GM18868 (cell line): ENCODE results near the gene LCN12.
"Not testable (repeated sequence)": the region's sequence is repeated elsewhere in the genome, so short reads cannot be mapped to it uniquely, and the experiment has no call there.

Experiments used
- ATAC-seq: cut with Tn5 transposase; IDR thresholded peaks from one replicate; pipeline ENCODE4 v1.9.1; 2021; ENCODE audit warnings: mild to moderate bottlenecking, moderate library complexity; ENCODE audit not compliant: unreplicated experiment

Gene LCN12

DNA sequence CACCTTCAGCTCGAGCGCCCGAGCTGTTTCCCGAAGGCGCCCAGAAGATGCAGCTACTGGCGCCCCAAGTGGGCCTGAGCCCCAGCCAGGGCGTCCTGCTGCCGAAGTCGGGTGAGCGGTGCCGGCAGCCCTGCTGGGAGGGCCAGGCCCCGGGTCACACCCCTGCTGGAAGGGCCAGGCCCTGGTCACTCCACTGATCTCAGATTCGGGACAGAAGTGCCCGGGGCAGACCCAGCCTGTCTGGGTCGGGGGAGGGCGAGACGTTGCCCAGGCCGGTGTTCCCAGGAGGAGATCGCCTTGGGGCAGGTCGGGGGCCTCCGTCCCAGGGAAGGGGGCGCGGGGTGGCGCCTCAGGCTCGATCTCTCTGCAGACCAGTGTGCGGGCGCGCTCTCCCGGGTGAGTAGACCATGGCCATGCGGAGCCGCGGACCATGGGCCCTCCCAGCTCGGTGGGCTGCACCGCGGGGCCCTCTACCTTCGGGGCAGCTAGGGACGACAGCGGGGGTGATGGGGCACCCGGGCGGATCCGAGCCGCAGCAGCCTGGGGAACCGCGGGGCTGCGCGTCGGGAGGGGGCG lies 33.0 kb downstream of the LCN12 start:
- ATAC-seq = no peak

DNA sequence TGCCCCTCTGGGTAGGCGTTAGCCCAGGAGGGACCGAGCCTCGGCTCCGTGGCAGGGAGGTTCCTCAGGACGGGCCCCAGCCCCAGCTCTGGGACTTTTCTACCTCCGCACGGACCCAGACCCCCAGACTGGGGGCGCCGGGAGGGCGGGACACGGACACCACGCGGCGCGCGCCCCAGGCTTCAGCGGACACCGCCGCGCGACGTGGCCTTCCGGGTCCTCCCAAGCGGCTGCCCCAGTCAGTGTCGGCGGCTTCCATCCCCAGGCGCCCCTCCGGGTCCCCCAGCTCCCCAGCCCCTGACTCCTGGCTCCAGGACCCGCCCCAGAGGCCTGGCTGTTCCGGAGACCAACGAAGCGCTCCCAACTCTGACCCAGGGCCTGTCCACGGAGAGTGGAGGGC lies 33.8 kb downstream of the LCN12 start:
- no peak for ATAC-seq

DNA sequence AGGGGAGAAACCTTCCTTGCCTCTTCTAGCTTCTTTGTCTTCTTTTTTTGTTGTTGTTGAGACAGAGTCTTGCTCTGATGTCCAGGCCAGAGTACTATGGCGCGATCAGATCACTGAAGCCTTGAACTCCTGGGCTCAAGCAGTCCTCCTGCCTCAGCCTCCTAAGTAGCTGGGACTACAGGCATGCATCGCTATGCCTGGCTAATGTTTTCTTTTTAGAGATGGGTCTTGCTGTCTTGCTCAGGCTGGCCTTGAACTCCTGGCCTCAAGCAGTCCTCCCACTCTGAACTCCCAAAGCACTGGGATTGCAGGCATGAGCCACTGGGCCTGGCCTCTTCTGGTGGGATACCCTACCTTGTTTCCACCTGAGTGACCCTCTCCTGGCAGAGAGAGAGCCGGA lies 36.8 kb downstream of the LCN12 start:
- ATAC-seq = no peak

DNA sequence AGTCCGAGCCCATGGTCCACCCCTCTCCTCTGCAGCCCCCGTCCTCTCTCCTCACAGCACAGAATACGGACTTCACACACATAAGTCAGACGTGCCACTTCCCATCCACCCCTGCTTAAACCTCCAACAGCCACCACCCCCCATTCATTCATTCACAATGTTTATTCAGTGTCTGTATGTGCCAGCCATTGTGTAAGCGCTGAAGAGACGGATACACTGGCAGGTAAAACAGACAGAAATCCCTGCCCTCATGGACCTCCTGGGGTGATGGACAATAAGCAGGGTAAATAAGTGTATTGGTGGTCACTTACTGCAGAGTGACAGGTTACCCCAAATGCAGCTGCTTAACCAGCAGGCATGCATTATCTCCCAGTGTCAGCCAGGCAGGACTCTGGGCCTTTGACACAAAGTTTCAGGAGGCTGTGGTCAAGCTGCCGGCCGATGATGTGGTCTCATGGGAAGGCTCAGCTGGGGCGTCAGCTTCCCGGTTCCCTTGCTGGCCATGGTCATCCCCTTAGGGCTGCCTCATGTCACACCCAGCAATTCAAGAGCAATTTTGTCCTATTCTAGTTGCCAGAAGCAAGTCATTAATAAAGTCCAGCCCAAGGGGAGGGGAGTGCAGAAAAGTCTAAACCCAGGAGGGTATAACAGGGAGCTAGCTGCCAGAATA lies 38.3 kb downstream of the LCN12 start:
- no peak for ATAC-seq

DNA sequence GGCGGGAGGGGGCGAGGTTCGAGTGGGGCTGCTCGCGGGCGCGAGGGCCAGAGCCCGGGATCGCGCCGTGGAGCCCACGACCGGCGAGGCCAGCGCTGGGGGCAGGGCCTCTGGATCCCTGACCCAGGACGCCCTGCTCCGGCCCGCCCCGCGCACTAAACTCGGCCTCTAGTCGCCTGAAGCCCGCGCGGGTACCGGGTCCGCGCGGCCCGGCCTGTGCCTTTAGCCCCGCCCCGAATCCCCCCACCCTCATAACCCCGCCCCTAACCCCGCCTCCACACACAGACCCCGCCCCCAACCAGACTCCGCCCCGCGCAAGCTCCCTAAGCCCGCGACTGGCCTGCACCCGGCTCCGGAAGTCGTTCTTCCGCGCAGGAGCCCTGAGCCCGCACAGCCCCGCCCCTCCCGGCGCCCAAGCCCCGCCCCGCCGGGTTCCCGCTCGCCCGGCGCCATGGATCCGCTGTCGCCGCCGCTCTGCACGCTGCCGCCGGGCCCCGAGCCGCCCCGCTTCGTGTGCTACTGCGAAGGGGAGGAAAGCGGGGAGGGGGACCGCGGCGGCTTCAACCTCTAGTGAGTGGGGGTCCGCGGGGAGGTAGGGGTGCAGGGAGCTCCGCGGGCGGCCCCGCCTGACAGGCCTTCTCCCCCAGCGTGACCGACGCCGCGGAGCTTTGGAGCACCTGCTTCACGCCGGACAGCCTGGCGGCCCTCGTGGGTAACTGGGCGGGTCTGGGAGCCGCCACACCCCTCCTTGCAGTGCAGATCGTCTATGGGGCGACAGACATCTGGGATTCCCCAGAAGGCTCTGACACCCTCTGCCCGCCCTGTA lies 40.1 kb downstream of the LCN12 start, which contains the start of gene PAXX:
TSS of gene PAXX (plus strand) at position 430 of the 826 bp plus-strand sequence. CDS start at position 452, 22 bp downstream.
- peak; percentile 83 for ATAC-seq

DNA sequence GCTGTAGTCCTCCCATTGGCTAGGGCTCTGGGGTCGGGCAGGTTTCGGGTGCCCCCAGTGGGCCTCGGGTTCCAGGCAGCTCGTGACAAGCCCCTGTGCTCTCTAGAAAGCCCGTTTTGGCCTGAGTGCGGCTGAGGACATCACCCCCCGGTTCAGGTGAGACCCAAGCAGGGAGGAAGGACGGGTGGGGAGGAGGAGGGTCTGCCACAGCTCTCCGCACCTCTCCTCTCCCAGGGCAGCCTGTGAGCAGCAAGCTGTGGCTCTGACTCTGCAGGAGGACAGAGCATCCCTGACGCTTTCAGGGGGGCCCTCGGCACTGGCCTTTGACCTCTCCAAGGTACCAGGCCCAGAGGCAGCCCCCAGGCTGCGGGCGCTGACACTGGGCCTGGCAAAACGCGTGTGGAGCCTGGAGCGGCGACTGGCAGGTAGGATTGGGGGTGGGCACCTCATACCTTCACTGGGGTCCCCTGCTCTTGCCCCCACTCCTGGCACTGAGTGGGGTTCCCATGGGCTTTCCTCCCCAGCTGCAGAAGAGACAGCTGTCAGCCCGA lies 40.8 kb downstream of the LCN12 start:
- no peak for ATAC-seq

DNA sequence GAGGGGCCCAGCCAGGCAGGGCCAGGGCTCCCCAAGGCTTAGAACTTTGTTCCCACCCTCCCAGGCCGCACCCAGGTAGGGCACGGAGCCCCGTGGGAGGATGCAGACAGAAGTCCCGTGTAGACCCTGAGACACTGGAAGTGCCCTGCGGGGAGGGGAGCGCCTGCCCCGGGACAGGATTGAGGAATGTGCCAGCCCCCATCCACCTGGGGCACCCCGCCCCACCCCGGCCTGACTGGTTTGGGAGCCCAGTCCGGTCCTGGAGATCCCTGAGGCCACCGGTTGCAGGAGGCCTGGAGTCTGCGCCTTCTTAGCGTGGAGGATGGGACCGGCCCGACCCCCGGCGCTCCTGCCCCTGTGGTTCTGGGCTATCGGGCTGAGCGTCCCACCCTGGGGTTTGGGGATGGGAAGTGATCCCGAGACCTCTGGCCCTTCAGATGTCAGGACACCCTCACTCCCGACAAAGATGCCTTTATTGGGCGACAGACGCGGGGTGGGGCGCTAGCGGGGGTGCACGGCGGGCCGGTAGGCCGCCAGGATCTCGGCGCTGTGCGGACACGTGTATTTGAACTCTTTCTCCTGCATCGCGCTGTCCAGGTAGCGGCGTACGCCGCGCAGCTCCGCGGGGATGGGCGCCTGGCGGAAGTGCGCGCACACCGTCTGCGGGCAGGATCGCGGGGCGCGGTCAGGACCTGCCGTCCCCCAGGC lies 42.3 kb downstream of the LCN12 start:
- no peak for ATAC-seq

DNA sequence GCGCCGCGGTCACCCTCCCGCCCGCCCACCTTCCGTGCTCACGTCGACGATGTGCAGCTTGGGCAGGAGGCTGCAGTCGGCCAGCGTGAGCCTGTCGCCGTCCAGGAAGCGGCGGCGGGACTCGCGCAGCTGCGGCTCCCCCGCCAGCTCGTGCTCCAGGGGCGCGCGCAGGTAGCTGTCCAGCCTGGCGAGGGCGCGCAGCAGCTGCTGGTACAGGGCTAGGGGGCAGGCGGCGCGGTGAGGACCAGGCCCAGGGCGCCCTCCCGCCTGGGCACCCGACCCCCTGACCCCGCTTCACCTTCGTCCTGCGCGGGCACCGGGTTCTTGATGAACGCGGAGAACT lies 42.8 kb downstream of the LCN12 start:
- no peak for ATAC-seq

DNA sequence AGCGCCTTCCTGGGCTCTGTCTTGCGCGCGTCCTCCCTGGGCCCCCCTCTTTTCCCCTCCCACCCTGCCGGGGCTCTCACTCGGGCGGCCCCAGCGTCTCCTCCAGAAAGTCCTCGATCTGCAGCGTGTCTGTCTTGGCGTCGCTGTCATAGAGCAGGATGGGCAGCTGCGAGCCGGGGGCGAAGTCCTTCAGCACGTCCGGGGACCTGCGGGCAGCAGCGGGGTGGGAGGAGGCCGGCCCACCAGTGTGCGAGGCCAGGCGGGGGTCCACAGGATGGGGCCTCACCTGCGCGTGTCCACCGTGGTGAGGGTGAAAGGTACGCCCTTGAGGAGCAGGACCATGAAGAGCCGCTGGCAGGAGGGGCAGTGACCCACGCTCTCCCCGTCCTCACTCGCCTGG lies 43.3 kb downstream of the LCN12 start:
- no peak for ATAC-seq

DNA sequence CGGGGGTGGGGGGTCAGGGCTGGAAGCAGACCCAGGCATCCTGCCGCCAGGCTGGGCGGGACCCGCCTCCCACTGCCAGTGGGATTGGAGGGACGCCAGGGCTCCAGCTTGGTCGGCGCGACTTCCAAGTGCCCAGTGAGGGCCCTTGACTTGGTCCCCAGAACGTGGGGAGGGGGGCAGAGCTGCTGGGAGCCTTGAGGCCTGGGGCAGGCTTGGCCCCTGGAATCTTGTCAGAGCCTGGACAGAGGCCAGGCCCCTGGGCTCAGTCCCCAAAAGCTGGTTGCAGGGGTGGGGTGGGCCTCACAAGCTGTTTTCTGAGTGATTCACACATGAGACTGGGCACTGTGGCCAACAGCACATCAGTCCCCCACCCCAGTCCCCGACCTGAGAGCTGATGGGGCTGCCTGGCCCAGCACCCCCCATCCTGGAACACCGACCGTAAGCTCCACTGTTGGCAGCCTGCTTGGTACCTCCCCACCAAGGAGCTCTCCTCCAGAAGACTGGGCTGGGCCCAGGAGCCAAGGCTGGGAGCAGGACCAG lies 43.8 kb downstream of the LCN12 start:
- no peak for ATAC-seq

DNA sequence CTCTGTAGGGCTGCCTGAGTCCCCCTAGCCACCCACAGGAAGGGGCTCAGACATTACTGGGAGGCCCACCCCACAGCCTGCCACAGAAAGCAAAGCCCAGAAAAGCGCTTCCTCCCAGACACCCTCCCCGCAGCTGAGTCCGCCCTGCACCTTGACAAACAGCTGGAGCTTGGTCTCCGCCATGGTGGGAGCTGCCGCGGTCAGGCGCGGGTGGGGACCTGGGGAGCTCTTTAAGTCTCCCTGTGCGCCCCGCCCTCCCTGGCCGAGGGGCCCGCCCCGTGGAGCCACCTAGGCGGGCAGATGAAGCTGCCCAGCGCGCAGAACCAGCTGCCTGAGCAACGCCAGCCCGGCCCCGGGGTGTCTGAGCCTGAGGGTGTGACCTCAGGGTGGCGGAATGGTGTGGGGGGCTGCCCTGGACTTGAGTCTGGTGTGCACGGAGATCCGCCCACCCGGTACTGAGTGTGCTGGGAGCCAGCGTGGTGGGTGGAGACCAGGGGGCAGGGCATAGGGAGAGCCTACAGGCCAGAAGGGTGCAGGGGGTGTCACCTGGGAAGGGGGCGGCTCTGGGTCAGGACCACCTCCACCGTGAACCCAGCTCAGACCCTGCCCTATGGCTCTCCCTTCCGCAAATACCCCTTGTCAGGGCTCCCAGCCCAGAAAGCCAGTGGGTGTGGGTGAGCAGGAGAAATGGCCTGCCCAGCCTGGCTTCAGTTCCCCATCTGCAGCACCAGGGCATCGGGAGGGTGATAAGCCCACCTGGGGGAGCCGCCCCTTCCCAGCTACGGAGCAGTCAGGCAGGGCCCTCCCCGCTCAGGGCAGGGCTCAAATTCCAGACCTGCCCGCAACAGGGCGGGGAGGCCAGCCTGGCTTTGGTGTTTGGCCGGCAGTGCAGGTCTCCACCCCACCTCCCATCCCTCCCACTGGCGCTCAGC lies 44.6 kb downstream of the LCN12 start, which contains the start of gene CLIC3:
TSS of gene CLIC3 (minus strand) at position 208 of the 932 bp plus-strand sequence. CDS start at position 183, 25 bp downstream.
- ATAC-seq = no peak

DNA sequence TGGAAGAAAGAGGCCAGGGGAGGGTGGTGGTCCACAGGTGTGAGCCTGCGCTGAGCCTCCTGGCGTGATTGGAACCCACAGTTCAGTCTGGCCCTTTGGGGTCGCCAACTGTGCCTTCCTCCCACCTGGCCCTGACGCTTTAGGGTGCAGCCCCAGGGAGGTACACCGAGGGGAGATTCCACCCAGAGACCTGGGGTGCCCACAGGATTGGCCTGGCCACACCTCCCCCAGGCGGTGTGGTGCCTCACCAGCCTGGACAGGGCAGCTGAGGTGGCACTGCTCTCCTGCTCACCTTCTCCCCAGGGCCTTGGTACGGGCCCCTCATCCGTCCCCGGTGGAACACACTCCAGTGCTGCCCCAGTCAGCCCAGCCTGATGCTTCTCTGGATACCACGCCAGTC lies 45.3 kb downstream of the LCN12 start:
- no peak for ATAC-seq

DNA sequence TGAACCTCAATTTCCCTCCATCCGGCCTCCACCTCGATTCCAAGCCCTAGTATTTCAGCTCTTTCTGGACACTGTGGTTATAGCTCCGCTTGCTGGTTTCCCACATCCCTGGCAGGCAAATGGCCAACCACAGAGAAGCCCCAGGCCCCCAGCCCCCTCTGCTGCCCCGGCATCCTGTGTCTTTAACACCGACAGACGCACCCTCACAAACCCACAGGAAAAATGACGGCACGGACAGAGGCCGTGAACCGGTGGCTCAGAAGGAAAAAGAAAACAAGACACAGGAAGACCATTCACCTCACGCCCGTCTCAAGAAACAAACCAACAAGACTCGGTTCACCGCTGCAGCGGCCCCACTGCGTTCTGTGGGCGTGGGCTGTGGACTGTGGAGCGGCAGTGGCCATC lies 45.8 kb downstream of the LCN12 start:
- no peak for ATAC-seq

DNA sequence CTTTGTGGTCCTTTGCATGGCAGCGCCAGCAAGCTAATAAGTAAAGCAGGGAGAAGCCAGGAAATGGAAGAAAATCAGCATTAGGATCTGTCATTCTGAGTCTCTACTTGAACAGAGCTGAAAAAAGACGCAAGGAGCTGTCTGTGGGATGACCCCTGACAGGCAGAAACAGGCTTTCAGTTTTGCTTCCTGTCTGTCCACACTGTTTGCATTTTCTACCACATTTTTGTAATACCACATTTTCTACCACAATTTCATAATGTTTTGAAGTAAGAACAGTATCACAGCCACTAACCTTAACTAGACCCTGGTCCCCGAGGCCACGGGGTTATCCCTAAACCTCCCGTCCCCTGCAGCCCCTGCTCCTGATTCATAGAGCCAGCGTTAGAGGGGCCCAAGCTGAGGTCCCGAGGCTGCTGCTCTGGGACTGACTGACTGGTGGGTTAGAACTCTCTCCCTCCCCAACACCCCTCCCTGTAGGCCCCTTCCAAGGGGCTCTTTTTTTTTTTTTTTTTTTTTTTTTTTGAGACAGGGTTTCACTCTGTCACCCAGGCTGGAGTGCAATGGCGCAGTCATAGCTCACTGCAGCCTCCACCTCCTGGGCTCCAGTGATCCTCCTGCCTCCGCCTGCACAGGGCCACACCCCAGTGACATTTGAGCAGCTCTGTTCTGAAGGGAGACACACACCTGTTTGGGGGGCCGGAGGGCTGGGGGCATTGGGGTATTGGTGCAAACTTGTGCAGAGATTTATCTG lies 48.3 kb downstream of the LCN12 start:
- peak; percentile 60 for ATAC-seq

DNA sequence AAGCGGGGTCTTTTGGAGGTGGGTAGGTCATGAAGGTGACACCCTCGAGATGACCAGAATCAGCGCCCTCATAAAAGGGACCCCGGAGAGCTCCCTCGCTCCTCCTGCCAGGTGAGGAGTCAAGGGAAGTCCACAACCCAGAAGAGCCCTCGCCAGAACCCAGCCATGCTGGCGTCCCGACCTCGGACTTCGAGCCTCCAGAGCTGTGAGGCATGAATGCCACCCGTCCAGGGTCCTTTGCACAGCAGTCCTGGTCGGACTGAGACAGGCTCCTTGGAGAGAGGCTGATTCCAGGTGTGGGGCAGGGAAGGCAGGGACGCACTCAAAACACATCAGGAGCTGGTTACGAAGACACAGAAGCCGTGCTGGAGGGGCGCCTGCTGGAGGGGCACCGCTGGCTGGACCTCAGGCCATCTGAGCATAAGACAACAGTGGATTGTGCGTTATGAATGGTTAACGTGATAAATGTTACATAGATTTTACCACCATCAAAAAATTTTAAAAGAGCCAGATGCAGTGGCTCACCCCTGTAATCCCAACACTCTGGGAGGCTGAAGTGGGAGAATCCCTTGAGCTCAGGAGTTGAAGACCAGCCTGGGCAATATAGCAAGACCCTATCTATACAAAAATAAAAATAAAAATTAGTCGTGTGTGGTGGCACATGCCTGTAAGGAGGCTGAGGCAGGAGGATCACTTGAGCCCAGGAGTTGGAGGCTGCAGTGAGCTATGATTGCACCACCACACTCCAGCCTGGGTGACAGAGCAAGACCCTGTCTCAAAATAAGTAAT lies 50.0 kb downstream of the LCN12 start:
- ATAC-seq = no peak

DNA sequence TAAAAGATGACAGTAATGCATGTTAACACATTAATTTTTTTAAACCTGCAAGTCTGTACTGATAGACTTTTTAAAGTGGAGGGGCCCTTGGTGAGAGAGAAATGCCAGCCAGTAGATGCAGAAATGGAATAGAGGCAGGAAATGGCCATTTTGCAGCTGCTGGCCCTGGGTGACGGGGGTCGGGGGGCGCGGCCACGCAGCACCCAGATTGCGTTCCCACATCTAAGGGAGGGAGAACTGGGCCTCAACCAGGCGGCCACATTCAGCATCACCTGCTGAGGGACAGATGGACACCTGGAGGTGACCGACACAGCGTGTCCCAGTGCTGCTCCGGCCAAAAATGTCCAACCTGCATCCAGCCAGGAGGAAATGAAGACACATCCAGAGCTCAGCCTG lies 50.6 kb downstream of the LCN12 start:
- ATAC-seq = no peak

DNA sequence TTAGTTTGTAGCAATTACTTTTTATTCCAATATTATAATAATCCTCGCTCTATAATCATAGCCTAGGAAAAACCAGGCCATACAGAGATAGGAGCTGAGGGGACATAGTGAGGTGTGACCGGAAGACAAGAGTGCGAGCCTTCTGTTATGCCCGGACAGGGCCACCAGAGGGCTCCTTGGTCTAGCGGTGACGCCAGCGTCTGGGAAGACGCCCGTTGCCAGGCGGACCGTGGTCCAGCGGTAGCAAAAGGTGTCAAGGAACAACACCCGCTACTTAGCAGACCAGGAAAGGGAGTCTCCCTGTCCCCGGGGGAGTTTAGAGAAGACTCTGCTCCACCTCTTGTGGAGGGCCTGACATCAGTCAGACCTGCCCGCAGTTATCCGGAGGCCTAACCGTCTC lies 52.2 kb downstream of the LCN12 start:
- not testable (repeated sequence) for ATAC-seq
